Right ventricle myocardium superior (tissue), 1 donor: ENCODE measurements around the gene FRMD4A. TPM values are rescaled to one million over a fixed set of nuclear protein-coding genes. Genes with fewer than 3 reads are reported as not detected.

ENCODE experiments used
- ATAC-seq: fragments of 200-7000 bp; cut with Tn5 transposase; one replicate; pipeline ENCODE4 v1.9.1; 2020; ENCODE audit warnings: mild to moderate bottlenecking; ENCODE audit not compliant: poor library complexity
- DNase-seq: peaks from one replicate; pipeline ENCODE4 v3.0.0-alpha.2; 2020
- intact Hi-C: fragments of 100-400 bp; cut with DNase I; formaldehyde crosslinking; loops from one replicate; pipeline ENCODE4 v1.11.2; 2022
- total RNA-seq: library from RNA; stranded (reverse); fragmentation: NEBNext Ultra II Directional; extraction: Animal tissue kit (Norgen Biotek cat#: 25700); gene quantifications from one replicate; pipeline ENCODE4 v1.2.1, GENCODE V29; 2021
- donor health status: DM: no; HTN: yes; CAD: no; lungs with severe emphysema.

FRMD4A gene
- total RNA-seq, 1 donor from 2014 or later, result 33.2 TPM

- DNase-seq (no peak), ATAC-seq (no peak)
- intact Hi-C loops, result loop anchor here (5.0 kb wide), 1 partner anchor 40 kb away; no protein-coding TSS in a partner anchor
These were observed 658.2 kb downstream of the FRMD4A start for GRCh38 chr10:13672548-13672947.

- no peak for DNase-seq
- intact Hi-C loops, result loop anchor here (5.0 kb wide), 1 partner anchor 40 kb away; no protein-coding TSS in a partner anchor
- ATAC-seq, result no peak
These were observed 658.8 kb downstream of the FRMD4A start for GRCh38 chr10:13671904-13672303.

DNA sequence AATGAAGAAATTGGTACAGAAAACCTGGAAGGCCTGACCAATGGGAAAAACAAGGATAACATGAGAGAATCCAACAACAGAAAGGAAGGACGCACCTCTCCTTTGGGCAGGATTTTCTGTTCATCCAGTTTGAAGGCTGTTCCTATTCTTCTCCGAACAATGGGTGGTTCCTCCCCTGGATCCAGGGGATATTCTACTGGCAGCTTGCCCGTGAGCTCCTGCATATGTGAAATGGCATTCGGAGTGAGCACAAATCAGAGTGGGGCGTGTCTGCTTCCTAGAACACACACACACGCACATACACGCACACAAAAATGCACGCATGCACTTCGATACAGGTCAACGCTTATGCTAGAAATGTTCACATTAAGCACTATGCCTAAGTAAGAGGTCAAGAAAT, 660.4 kb downstream of the FRMD4A start:
- intact Hi-C loops, result loop anchor here (5.0 kb wide), 1 partner anchor 42 kb away; no protein-coding TSS in a partner anchor
- DNase-seq (no peak), ATAC-seq (no peak)

DNA sequence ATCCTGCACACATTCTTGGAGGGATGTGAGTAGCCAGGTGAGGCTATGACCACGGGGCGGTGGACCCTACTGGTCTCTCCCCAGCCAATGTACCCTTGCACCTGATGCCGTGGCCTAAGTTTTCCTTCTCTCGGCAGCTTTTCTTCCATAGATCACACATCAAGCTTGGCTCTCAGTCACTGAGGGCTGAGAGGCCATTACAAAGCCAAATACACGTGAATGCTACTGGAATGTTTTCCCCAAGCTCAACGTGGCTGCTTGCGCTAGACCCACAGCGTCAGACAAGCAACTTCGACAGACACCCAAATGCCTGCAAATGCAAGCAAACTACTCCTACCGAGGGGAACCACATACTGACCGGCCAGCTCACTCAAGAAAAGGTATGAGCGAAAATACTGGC, 660.8 kb downstream of the FRMD4A start:
- ATAC-seq (no peak), DNase-seq (no peak)
- intact Hi-C loops, result loop anchor here (5.0 to 10.0 kb wide), 2 partner anchors 42 to 55 kb away; no protein-coding TSS in a partner anchor

- intact Hi-C loops, result loop anchor here (10.0 kb wide), 1 partner anchor 55 kb away; no protein-coding TSS in a partner anchor
- ATAC-seq, result no peak
These were observed 661.4 kb downstream of the FRMD4A start for GRCh38 chr10:13669182-13669855.

DNA sequence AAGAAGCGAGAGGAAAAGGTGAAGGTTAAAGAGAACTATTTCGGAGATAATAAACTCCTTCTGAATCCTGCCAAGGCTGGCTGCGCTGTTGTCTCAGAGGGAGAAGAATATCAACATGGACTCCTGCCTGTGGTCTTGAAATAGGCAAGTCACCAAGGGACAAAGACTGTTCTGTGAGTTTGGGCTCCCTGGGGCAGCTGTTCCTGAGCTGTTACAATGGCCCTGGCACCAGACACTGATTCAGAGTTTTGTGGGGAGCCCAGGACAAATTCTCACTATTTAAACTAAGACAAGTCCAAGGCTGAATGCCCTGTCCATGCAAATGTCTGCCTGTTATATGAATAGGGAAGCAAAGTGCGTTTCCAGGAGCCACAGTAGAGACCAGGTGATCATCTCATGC, 662.6 kb downstream of the FRMD4A start:
- ATAC-seq, result no peak
- intact Hi-C loops, result loop anchor here (10.0 kb wide), 1 partner anchor 53 kb away; no protein-coding TSS in a partner anchor

More at GRCh38 chr10:13669182-13669855, 661.4 kb downstream of the FRMD4A start:
- no peak for DNase-seq

DNA sequence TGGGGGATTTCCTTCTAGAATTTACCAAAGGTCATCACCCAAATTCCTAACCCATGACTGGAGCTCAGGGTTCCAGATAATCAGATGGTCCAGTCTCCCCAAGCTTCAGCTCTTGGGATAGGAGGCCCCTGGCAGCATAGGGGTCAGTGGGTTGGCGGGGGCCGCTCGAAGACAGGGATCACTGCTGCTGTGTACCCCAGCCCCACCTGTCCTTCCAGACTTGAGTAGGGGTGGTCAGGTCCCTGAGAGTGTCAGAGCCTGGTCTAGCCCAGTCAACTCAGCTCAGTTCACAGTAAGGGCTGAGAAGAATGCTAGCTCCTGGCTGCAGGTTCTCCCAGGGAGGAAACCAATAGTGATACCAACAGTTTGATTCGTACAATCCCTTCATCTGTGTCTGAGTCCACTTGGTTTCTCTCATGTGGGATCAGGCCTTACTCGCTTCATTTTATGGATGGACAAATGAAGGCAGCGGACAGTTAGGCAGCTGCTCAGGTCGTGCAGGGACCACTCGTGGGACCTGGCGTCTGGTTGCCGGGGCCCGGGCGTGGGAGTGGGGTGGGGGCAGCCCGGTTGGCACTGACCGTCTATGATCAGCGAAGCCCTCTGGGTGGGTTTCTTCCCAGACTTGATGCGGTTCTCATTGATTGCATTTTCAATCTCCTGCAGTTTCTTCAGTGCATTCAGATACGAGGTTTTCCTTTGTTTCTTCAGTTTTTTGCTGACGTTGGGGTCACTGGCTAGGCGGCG, 665.0 kb downstream of the FRMD4A start:
- intact Hi-C loops, result loop anchor here (10.0 kb wide), 1 partner anchor 51 kb away; no protein-coding TSS in a partner anchor
- ATAC-seq (no peak), DNase-seq (no peak)

More for the DNA sequence above, 662.6 kb downstream of the FRMD4A start:
- no peak for DNase-seq

DNA sequence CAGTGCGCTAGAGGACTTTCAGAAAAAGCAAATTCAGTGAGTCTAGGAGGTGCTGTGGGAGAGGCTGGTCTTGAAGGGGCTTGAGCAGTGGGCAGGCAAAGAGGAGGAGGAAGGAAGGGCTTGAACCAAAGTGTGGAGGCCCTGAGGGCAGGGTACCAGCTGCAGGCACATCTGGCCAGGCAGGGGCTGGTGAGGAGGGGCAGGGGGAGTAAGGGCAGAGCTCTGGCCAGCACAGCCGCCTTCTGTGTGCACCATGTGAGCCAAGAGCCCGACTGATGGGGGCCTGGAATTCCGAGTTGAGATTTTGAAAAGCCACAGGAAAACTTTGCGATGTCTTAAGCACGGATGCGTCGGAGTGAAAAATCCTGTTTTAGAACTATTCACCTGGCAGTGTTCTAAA, 669.5 kb downstream of the FRMD4A start:
- no peak for DNase-seq
- ATAC-seq, result peak; percentile 4
- intact Hi-C loops, result loop anchor here (2.0 to 10.0 kb wide), 2 partner anchors 46 to 118 kb away; no protein-coding TSS in a partner anchor

DNA sequence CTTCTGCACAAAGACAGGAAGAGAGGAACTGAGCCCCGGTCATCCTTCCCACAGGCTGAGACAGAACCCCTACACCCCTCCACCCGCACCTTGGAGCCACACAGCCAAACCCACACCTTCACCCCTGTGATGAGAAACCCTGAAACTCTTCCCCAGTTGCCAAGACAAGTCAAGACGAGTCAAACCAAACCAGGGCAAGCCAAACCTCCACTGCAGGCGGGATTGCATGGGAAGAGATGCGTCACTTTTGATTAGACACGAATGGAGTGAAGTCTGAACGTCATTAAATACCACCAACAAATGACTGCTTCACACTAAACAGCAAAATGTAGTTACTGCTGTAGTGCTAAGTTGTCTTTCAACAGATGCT, 670.2 kb downstream of the FRMD4A start:
- intact Hi-C loops, result loop anchor here (2.0 to 10.0 kb wide), 2 partner anchors 46 to 118 kb away; no protein-coding TSS in a partner anchor
- DNase-seq, result no peak
- peak; percentile 8 for ATAC-seq

DNA sequence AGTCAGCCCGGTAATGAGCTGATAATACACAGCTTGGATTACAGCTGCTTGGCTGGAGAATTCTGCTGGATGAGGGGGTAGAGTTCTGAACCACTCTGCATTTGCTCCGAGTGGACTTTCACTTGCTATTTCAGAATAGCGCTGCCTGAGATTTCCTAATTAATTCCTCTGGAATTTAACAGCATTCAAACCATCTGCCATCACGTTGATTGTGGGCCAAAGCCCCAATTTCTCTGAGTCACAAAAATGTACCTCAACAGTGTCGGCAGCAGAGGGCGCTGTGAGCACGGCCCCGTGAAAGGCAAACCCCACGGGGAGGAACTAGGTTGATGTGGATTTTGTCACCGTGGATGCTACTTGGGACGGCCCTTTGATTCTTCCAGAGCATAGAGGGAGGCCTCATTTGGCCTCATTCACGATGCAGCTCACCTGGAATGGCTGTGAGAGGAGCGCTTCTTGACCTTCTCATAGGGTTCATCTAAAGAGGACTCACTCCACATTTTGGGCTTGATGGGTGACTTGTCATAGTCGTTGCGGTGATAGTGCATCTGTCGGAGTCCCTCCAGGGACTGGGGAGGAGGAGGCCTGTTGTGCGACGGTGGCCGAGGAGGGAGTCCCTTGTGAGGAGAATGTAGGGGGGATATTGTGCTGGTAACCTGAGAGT, 670.7 kb downstream of the FRMD4A start:
- intact Hi-C loops, result loop anchor here (2.0 to 10.0 kb wide), 2 partner anchors 45 to 119 kb away; no protein-coding TSS in a partner anchor
- DNase-seq (peak; percentile 81), ATAC-seq (peak; percentile 72)

DNA sequence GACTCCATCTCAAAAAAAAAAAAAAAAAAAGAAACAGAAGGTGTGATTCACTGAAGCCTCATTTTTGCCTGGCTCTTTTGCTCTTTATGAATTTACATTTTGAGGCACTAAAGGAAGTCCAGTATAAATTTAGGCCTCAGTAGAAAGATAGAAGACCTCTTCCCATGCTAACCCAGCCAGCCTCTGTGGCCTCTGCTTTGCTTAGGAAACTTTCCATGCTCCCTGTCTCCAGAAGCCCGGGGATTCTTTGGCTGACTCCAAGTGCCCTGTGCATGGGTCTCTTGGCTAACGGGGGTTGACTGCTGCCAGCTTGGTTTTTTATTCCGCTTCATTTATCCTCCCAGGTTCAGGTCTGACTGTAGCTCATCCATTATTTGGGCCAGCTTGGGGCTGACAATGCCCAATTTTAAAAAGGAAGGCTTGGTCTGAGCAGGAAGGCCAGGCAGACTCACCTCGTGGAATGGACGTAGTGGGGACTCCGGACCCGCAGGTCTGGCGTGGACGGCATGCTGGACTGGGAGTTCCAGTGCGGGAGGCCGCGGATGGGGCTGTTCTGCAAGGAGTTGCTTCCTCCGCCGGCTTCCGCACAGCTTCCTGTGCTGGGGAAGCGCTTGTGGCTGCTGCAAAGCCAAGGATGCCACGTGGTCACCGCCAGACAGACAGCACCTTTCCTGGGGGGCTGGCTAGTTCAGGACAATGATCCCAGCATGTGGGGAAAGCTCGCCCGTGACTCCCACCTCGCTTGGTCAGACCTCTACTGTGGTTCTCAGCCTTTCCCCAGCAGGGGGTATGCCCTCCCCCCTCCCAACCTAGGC, 671.6 kb downstream of the FRMD4A start:
- ATAC-seq (peak; percentile 54), DNase-seq (peak; percentile 81)
- intact Hi-C loops, result no loop called here

DNA sequence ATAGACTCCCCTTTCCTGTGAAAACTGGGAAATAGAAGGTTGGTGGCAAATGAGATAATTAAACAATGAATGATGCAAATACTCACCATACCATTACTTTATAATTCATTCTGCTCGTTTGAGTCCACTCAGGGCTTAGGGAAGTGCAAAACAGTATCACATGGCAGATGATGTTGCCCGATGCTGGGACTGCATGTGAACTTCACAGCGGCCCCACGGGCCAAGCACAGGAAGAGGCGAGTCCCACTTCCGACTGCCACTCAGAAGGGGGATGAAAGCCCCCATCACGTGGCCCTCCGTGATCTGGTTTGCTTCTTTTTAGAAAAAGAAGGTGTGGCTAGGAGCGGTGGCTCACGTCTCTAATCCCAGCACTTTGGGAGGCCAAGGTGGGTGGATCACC, 672.5 kb downstream of the FRMD4A start:
- ATAC-seq, result no peak
- intact Hi-C loops, result no loop called here
- no peak for DNase-seq

DNA sequence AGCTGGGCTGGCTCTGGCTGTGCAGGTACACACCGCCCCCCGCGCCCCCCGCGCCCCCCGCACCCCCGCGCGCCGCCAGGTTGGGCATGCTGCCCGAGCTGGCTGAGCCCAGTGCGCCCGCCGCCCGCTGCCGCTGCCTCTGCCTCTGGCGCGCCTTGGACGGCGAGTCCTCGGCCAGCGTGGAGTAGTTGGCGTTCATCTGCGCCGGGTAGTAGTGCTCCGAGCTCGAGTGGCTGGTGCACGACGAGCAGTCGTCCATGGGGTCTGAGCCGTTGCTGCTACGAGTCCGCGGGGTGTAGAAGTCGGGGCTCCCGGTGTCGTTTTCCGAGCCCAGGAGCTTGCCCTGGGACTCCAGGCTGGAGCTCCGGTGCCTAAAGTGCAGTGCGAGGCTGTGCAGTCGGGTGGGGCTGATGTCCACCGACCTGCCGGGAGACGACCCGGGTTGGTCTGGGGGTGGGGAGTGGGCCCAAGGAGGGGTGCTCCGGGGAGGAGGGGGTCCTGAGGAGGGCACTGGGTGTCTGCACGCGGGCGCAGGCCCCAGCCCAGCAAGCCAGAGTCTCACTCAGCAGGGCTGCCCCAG, 673.5 kb downstream of the FRMD4A start:
- intact Hi-C loops, result no loop called here
- DNase-seq (no peak), ATAC-seq (no peak)

DNA sequence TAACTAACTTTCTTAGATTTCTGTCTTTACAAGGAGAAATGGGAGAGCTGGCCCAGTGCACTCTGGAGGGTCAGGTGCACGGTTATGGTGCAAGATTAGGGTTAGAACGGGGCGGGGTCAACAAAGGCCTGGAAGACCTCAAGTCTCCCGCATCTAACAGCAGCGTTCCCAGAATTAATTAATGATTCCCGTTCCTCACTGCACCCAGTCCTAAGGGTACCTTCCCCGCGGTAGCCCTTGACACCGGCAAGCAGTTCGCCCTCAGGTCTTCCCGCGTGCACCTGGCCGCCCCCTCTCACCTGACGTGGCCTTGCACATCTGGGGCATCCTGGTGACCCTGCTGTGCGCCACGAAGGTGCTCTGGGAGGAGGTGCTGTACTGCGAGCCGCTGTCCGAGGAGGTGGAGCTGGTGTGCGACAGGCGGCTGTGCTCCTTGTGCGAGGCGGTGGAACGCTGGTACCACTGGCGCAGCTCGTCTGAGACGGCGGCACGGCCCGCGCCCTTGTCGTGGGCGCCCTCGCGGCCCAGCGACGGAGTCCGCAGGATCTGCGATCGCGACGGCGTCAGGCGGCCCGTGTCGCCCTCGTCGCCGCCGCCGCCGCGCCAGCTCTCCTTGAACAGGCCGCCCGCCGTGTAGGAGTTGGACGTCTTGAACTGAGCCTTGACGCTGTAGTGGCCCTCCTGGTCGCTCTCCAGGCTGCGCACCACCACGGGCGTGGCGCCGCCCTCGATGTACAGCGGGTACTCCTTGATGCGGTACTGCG, 674.2 kb downstream of the FRMD4A start:
- intact Hi-C loops, result no loop called here
- DNase-seq (no peak), ATAC-seq (no peak)

DNA sequence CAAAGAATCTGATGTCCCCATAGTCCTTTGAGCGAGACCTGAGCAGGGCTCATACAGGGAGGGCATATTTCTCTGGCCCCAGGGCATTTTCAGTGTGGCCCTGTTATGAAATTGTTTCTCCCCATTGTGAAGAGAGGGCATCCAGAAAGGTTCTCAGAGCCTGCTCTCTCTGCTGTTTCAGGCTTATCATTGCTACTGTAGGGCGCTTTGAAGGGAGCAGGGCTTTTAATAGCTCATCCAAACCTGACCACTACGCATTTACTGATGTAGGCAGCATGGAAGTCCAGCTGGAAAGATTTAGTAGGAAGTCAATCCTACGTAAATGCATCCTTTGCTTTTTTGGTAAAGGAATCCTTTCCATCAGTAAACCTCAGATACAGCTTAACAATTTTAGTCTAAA, 675.9 kb downstream of the FRMD4A start:
- intact Hi-C loops, result no loop called here
- ATAC-seq (peak; percentile 31), DNase-seq (no peak)

GRCh38 chr10:13654118-13654830, 676.5 kb downstream of the FRMD4A start:
- intact Hi-C loops, result no loop called here
- ATAC-seq (no peak), DNase-seq (no peak)

DNA sequence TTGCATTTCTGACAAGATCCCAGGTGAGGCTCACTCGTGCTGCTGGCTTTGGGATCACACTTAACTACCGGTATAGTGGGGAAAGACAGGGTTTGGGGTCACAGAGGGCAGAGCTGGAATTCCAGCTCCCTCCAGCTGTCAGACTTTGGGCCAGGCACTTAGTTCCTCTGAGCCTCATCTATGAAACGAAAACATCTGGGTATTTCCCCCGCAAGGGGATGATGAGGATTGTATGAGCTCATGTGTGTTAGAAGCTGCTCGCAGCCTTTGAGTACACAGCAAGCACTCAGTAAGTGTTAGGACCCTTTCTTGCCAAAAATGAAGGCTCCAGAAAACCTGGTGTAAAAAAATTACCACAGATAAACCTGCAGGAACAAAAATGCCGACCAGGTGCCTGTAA, 677.9 kb downstream of the FRMD4A start:
- intact Hi-C loops, result no loop called here
- DNase-seq, result no peak
- no peak for ATAC-seq
